Loucy (cell line): ENCODE measurements around the gene ZCWPW1.

Source experiments
- H2AFZ ChIP-seq: fragments of 200-600 bp; sonication (generic); 2 replicates; pipeline ENCODE4 v1.6.0; 2016; ENCODE audit warnings: antibody characterized with exemption, mild to moderate bottlenecking, low read length, moderate library complexity
- H3F3A ChIP-seq: fragments of 200-600 bp; 2 replicates; pipeline ENCODE4 v1.6.0; 2016; ENCODE audit warnings: antibody characterized with exemption, low read depth, mild to moderate bottlenecking
- H3K27me3 ChIP-seq: fragments of 200-600 bp; sonication (generic); 2 replicates; pipeline ENCODE4 v1.6.1; 2014; ENCODE audit warnings: low read length, mild to moderate bottlenecking; ENCODE audit not compliant: insufficient read depth, poor library complexity, severe bottlenecking
- H3K36me3 ChIP-seq: fragments of 200-600 bp; sonication (generic); 2 replicates; pipeline ENCODE4 v1.6.1; 2016; ENCODE audit warnings: low read length; ENCODE audit not compliant: insufficient read depth
- H3K4me1 ChIP-seq: fragments of 200-600 bp; sonication (generic); 2 replicates; pipeline ENCODE4 v1.5.1; 2014; ENCODE audit warnings: low read length, mild to moderate bottlenecking; ENCODE audit not compliant: insufficient read depth, poor library complexity, severe bottlenecking
- H3K4me2 ChIP-seq: fragments of 200-600 bp; sonication (generic); 2 replicates; pipeline ENCODE4 v1.6.0; 2014; ENCODE audit warnings: antibody characterized with exemption, low read length, low read depth, mild to moderate bottlenecking; ENCODE audit not compliant: poor library complexity, severe bottlenecking
- H3K4me3 ChIP-seq: fragments of 200-600 bp; sonication (generic); 2 replicates; pipeline ENCODE4 v1.5.1; 2014; ENCODE audit warnings: low read length, mild to moderate bottlenecking, mixed read lengths; ENCODE audit not compliant: poor library complexity, severe bottlenecking
- H3K79me2 ChIP-seq: fragments of 200-600 bp; sonication (generic); 2 replicates; pipeline ENCODE4 v1.6.1; 2014; ENCODE audit warnings: low read length; ENCODE audit not compliant: insufficient read depth
- H3K9ac ChIP-seq: fragments of 200-600 bp; sonication (generic); 2 replicates; pipeline ENCODE4 v1.6.0; 2014; ENCODE audit warnings: mild to moderate bottlenecking, low read depth, low read length, moderate library complexity; ENCODE audit not compliant: poor library complexity, severe bottlenecking
- H3K9me2 ChIP-seq: fragments of 200-600 bp; sonication (generic); replicated peaks from 2 replicates; pipeline ENCODE4 v1.6.1; 2016; ENCODE audit warnings: low read depth, low read length, mixed read lengths
- H3K9me3 ChIP-seq: fragments of 200-600 bp; sonication (generic); 2 replicates; pipeline ENCODE4 v1.6.1; 2014; ENCODE audit warnings: mild to moderate bottlenecking, antibody characterized with exemption, low read length, low read depth; ENCODE audit not compliant: insufficient read depth
- H4K20me1 ChIP-seq: fragments of 200-600 bp; sonication (generic); 2 replicates; pipeline ENCODE4 v1.6.0; 2014; ENCODE audit warnings: antibody characterized with exemption, low read length, mild to moderate bottlenecking; ENCODE audit not compliant: insufficient read depth, poor library complexity, severe bottlenecking
- CTCF ChIP-seq: fragments of 200-600 bp; sonication (generic); conservative IDR thresholded peaks from 2 replicates; pipeline ENCODE4 v1.5.1; 2014; ENCODE audit warnings: mild to moderate bottlenecking, antibody characterized with exemption, low read length
- EZH2phosphoT487 ChIP-seq: fragments of 200-600 bp; IDR thresholded peaks from 2 replicates; pipeline ENCODE4 v1.6.1; 2018; ENCODE audit warnings: antibody characterized with exemption, mild to moderate bottlenecking, moderate library complexity, borderline replicate concordance

ZCWPW1 gene

DNA sequence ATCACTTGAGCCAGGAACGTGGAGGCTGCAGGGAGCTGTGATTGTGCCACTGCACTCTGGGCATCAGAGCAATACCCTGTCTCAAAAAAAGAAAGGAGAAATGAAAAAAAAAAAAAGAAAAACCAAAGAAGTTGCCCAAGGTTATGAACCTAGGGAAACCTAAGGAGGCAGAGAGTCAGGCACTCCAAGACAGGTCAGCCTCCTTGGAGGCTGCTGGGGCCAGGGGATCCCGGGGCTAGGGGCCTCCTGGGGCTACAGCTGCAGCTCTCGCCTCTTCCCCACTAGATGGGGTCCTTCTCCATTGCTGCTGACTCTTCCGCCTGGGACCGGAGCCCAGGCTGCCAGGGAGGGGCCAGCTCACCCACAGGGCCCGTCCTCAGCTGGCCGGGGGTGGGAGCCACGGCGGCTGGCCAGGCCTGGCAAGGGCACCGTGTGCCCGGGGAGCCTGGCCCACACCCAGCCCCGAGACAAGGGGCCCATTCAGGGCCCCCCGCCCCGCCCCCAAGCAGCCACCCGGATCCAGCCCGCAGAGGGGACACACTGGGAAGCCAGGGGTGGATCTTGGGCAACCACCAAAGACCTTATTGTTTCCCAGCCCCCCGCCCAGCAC is 37.3 kb upstream of the ZCWPW1 start:
- H3F3A ChIP-seq = no peaks in the 10 kb centered on the region
- no peak overlapping the region for H2AFZ ChIP-seq
- TF ChIP-seq CTCF (0 out of 2 replicates have a peak, but pooled peaks have one; percentile 12), EZH2phosphoT487 (no peak)
- no peak overlapping the region for H3K9ac ChIP-seq
- no peaks in the 10 kb centered on the region for H3K79me2 ChIP-seq
- H3K9me3 ChIP-seq = no peaks in the 10 kb centered on the region
- peaks cover 21% of the 10 kb centered on the region for H4K20me1 ChIP-seq
- H3K4me2 ChIP-seq = no peak overlapping the region
- peaks cover 22% of the 10 kb centered on the region; the same call in 1 of the 2 replicates for H3K36me3 ChIP-seq
- H3K27me3 ChIP-seq = no peaks in the 10 kb centered on the region
- no peaks in the 10 kb centered on the region for H3K9me2 ChIP-seq
- H3K4me3 ChIP-seq = no peak overlapping the region
- peaks cover 5% of the 10 kb centered on the region for H3K4me1 ChIP-seq

DNA sequence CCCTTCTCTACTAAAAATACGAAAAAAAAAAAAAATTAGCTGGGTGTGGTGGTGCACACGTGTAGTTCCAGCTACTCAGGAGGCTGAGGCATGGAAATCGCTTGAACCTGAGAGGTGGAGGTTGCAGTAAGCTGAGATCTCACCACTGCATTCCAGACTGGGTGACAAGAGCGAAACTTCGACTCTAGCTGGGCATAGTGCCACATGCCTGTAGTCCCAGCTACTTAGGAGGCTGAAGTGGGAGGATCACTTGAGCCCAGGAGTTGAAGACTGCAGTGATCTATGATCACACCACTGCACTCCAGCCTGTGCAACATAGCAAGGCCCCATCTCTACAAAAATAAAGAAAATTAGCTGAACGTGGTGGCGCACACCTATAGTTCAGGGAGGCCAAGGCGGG is 36.8 kb upstream of the ZCWPW1 start:
- Histone ChIP-seq H4K20me1 (peaks cover 21% of the 10 kb centered on the region), H3K9me2 (no peaks in the 10 kb centered on the region), H3K79me2 (no peaks in the 10 kb centered on the region), H2AFZ (no peak overlapping the region), H3K27me3 (no peaks in the 10 kb centered on the region), H3K4me1 (peaks cover 5% of the 10 kb centered on the region), H3K9me3 (no peaks in the 10 kb centered on the region), H3K9ac (no peak overlapping the region), H3K4me3 (no peak overlapping the region), H3F3A (no peaks in the 10 kb centered on the region), H3K36me3 (peaks cover 22% of the 10 kb centered on the region; the same call in 1 of the 2 replicates), H3K4me2 (no peak overlapping the region)
- TF ChIP-seq CTCF (no peak), EZH2phosphoT487 (no peak)

DNA sequence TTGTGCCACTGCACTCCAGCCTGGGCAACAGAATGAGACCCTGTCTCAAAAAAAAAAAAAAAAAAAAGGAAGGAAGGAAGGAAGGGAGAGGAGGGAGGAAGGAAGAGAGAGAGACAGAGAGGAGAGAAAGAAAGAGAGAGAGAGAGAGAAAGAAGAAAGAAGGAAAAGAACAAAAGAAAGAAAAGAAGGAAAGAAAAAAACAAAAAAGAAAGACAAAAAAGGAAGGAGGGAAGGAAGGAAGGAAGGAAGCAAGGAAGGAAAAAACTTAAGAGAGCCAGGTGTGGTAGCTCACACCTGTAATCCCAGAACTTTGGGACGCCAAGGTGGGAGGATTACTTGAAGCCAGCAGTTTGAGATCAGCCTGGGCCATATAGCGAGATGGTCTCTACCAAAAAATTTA is 36.3 kb upstream of the ZCWPW1 start:
- Histone ChIP-seq H3F3A (no peaks in the 10 kb centered on the region), H3K9ac (no peak overlapping the region), H3K4me1 (peaks cover 5% of the 10 kb centered on the region), H3K27me3 (no peaks in the 10 kb centered on the region), H3K4me2 (no peak overlapping the region), H2AFZ (no peak overlapping the region), H3K9me3 (no peaks in the 10 kb centered on the region), H3K9me2 (no peaks in the 10 kb centered on the region), H3K36me3 (peaks cover 22% of the 10 kb centered on the region; the same call in 1 of the 2 replicates), H3K4me3 (no peak overlapping the region), H3K79me2 (no peaks in the 10 kb centered on the region), H4K20me1 (peaks cover 18% of the 10 kb centered on the region)
- TF ChIP-seq CTCF (no peak), EZH2phosphoT487 (no peak)
